GM21717 (cell line): ENCODE data around the gene RFPL3.
"Not testable (repeated sequence)": the region's sequence is repeated elsewhere in the genome, so short reads cannot be mapped to it uniquely, and the experiment has no call there.

ENCODE experiments used
- ATAC-seq: cut with Tn5 transposase; IDR thresholded peaks from one replicate; pipeline ENCODE4 v1.9.1; 2021; ENCODE audit warnings: mild to moderate bottlenecking, moderate library complexity; ENCODE audit not compliant: unreplicated experiment

Gene RFPL3

GRCh38 chr22:32352681-32353080 lies 5.0 kb upstream of the RFPL3 start:
- ATAC-seq = no peak

DNA sequence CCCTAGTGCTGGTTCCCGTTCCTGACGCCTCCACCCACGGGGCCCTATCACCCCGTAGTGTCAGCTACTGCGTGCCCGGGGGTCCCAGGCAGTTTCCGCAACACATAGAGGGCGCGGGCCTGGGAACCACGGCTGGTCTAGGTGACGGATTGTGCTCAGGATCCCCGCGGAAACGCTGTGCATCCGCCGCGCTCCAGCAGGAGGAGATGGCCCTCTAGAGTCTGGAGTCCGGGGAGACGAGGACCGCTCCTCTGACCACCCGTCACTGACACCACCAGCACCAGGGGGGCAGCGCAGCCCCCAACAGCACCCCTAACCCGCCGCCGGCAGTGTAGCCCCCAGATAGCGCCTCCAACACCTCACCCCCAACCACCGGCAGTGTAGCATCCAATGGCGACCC lies 4.4 kb upstream of the RFPL3 start:
- ATAC-seq = no peak

DNA sequence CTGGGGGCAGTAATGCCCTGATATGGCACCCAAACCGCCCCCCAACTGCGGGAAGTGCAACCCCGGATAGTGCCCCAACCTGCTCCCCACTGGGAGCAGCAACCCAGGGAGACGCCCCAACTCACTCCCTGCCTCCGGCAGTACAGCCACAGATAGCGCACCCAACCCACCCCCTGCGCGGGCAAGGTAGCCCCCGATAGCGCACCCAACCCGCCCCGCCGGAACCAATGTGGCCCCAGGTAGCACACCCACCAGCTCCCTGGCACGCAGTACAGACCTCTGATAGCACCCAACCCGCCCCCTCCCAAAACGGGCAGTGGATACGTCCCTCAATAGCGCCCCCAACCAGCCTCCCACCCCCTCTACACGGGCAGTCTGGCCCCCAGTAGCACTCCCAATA lies 3.8 kb upstream of the RFPL3 start:
- no peak for ATAC-seq

DNA sequence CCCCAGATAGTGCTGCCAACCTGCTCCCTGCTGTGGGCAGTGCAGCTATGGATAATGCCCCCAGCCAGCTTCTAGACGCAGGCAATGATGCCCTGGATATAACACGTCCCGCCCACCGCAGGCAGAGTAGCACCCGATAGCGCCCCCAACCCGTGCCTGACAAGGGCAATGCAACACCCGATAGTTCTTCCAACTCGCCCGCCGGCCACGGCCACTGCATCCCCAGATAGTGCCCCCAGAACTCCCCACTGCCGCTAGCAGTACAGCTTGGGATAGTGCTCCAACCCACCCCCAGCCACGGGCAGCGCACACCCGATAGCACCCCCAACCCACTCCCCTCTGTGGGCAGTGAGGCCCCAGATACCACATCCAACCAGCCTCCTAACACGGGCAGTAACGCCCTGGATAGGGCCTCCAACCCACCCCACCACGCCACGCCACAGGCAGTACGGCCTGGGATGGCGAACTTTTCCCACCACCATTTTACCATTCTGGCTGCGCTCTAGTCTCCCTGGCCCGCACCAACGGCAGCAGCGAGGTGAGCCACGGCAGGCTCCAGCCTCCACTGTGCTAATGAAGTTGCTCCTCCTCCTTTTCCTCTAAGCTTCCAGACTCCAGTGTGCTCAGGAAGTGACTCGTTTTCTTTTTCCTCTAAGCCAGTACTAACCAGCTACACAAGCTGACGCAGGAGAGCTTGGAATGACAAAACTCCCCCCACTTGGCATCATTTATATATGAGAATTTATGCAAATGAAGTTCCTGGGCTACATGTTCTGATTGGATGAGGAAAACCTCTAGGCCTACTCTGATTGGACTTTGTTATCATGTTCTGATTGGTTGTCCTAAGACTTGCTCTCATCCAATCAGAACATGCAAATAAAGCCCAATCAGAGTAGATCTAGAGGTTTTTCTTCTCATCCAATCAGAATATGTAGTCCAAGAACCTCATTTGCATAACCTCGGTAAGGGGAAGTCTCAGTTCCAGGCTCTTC lies 3.0 kb upstream of the RFPL3 start:
- no peak for ATAC-seq

GRCh38 chr22:32355760-32356159 lies 1.9 kb upstream of the RFPL3 start:
- no peak for ATAC-seq

GRCh38 chr22:32360096-32360495 lies 2.4 kb downstream of the RFPL3 start:
- not testable (repeated sequence) for ATAC-seq

DNA sequence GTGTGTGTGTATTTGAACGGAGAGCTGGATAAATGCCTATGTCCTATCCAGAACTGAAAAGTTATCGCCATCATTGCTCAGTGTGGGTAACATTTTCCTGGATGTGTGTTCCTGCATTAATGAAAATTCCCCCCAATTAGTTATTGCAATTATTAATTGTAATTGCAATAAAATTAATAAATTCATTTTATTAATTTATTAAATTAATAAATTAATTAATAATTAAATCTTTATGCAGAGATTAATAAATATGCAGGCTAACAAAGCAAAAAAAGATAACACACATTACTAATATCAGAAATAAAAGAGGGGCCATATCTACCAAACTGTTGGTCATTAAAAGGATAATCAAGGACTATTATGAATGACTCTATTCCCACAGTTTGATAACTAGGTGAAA lies 3.6 kb downstream of the RFPL3 start:
- ATAC-seq = no peak

DNA sequence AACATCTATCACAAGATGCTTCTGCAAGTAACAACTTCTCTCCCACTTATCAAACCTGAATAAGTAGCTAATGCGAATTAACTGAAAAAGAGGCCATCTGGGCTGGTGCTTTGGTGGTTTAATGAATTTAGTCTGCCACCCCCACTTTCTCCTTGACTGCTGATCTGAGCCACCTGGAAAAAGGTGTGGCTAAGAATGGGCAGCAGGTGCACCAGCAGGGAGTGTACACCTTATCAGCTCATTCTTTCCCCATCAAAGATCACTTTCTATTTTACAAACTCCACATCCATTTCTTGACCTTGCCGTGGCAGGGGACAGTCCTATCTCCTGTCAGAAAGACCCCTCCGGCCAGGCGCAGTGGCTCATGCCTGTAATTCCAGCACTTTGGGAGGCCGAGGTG lies 6.5 kb downstream of the RFPL3 start:
- no peak for ATAC-seq

GRCh38 chr22:32375678-32376450 lies 18.2 kb downstream of the RFPL3 start:
- ATAC-seq = no peak

DNA sequence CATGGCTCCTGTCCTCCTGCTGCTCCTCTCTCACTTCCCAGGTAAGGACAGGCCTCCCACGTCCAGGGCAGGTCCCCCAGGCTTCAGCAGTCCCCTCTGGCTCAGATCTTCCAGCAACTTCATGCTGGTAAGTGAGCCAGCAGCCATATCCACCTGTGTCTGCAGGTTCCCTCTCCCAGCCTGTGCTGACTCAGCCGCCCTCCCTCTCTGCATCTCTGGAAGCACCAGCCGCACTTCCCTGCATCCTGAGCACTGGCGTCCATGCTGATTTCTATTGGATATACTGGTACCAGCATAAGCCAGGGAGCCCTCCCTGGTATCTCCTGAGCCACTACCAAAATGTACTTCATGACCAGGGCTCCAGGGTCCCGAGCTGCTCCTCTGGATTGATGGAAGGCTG lies 19.0 kb downstream of the RFPL3 start:
- ATAC-seq = no peak

GRCh38 chr22:32378707-32379272 lies 21.1 kb downstream of the RFPL3 start:
- ATAC-seq = no peak

DNA sequence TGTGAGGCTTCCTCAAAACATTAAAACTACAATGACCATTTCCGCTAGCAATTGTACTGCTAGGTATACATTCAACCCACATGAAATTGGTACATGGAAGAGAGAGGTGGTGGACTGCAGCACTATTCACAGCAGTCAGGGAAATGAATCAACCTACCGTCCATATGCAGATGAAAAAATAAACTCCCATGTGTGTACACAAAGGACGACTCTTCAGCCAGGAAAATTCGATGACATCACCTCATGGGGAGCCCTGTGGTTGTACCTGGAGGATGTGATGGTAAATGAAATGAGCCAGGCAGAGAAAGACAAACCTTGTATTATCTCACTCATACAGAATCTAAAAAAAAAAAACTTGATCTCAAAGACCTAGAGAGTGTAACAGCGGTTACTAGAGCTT lies 23.3 kb downstream of the RFPL3 start:
- ATAC-seq = no peak

- ATAC-seq = no peak
These were observed 28.0 kb downstream of the RFPL3 start for GRCh38 chr22:32385681-32386080.

- ATAC-seq = no peak
These were observed 32.0 kb downstream of the RFPL3 start for GRCh38 chr22:32389685-32390084.

DNA sequence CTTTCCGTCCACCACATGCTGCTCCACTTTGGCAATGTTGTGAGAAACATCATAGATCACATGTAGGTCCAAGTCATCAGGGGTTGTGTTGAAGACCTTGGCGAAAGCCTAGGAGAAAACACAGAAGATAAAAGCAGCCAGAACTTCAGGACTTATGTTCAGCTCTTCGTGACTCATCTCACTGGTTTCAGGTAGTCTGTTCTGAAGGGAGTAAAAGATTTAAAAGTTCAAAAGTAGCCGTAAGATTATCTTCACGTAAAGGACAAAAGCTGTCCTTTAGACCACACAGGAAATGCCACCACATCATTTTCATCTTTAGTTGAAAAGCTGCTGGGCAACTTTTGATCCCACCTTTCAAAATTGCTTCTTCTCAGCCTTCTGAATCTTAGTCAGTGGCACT lies 37.4 kb downstream of the RFPL3 start:
- ATAC-seq = no peak

DNA sequence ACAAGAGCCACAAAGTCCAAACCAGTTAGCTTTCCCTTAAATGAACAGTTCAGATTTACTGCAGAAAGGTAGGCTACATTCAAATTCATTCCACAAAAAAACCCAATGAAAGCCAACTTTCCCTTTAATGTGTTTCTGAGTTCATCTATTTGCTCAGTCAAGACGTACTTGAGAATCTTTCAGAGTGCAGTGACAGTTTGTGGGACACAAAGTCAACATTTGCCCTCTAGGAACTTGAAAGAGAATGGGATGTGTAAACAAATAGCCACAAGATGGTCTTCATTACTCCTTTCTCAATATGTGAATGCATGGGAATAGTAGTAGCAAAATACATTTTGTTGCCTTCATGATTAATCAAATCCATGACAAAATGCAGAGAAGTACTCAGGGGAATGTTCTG lies 38.6 kb downstream of the RFPL3 start:
- no peak for ATAC-seq

GRCh38 chr22:32396746-32397145 lies 39.1 kb downstream of the RFPL3 start:
- no peak for ATAC-seq

- no peak for ATAC-seq
These were observed 43.8 kb downstream of the RFPL3 start for GRCh38 chr22:32401486-32401885.

DNA sequence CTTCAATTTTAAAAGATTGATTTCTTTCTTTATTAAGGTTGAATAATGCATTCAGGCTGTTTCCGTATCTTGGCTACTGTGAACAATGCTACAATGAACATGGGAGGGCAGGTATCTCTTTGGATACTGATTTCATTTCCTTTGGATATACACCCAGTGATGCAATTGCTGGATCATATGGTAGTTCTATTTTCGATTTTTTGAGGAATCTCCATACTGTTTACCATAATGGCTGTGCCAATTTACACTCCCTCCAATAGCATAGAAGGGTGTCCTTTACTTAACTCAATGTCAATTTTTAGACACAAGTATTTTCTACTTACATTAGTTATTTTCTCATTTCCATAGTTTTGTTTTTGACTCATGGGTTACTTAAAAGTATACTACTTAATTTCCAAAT lies 46.4 kb downstream of the RFPL3 start:
- no peak for ATAC-seq

- ATAC-seq = no peak
These were observed 49.6 kb downstream of the RFPL3 start for GRCh38 chr22:32407312-32407711.

DNA sequence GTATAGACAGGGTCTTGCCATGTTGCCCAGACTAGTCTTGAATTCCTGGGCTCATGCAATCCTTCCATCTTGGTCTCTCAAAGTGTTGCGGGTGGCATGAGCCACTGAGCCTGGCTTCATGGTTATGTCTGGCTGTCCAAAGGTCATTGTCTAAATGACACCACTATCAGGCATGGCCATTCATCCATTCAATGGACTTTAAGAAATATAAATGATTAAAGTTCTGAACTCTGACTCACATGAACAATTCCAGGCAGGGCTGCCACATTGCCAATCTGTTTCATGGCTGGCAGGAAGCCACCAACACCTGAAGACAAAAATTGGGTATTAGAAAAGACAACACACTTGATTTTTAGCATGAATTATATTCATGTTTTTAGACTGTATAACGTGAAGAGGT lies 50.3 kb downstream of the RFPL3 start:
- ATAC-seq = no peak

GRCh38 chr22:32409977-32410376 lies 52.3 kb downstream of the RFPL3 start:
- ATAC-seq = no peak
